HG03280 (cell line): ENCODE measurements around the gene SUCNR1.
"Not testable (repeated sequence)": the region's sequence is repeated elsewhere in the genome, so short reads cannot be mapped to it uniquely, and the experiment has no call there.

Source experiments
- ATAC-seq: cut with Tn5 transposase; IDR thresholded peaks from one replicate; pipeline ENCODE4 v1.9.1; 2021; ENCODE audit warnings: mild to moderate bottlenecking, moderate library complexity; ENCODE audit not compliant: unreplicated experiment

SUCNR1 gene, protein sequence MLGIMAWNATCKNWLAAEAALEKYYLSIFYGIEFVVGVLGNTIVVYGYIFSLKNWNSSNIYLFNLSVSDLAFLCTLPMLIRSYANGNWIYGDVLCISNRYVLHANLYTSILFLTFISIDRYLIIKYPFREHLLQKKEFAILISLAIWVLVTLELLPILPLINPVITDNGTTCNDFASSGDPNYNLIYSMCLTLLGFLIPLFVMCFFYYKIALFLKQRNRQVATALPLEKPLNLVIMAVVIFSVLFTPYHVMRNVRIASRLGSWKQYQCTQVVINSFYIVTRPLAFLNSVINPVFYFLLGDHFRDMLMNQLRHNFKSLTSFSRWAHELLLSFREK

GRCh38 chr3:151873398-151873797, at the start of gene SUCNR1:
SUCNR1 (plus strand) TSS chr3:151873643; CDS start chr3:151879893, 6,250 bp downstream.
- no peak for ATAC-seq

GRCh38 chr3:151827816-151828215, 45.6 kb upstream of the SUCNR1 start:
- no peak for ATAC-seq

GRCh38 chr3:151835751-151836525, 37.5 kb upstream of the SUCNR1 start:
- no peak for ATAC-seq

DNA sequence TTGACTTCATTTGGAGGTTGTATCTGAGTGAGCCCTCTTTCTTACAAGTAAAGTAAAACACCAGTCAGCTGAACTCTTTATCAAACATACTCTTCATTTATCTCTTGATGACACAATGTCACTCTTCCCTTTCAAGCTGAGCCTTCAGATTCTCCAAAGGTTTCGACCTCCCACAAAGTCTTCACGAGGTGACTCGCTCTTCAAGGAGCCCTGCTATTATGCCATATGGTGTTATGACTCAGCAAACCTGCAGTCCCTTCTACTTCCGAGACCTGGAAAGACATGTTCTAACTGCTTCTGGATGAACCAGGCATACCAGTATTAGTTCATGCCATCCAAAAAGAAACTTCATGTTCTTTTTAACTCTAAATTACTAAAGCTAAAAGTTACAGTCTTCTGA, 36.4 kb upstream of the SUCNR1 start:
- no peak for ATAC-seq

DNA sequence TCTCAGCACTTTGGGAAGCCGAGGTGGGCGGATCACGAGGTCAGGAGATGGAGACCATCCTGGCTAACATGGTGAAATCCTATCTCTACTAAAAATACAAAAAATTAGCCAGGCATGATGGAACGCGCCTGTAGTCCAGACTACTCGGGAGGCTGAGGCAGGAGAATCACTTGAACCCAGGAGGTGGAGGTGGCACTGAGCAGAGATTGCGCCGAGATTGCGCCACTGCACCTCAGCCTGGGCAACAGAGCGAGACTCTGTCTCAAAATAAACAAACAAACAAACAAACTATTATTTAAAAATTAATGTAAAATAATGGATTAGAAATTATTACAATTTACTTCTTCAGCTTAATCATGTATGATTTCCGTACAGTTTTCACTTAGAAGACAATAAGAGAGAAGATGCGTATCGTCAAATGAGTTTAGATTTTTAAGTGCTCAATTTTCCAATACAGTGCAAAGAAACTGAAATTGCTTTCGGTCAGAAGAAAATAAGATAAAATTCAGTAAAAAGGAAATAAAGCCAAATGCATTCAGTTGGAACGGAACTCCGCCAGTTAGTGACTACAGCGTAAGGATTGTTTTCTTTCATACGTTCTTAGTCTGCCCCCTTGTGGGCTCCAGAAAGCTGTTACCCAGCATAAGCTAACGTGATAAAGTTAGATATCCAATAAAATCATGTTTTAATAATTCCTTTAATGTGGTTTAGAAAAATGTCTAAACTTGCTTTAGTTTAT, 34.7 kb upstream of the SUCNR1 start:
- ATAC-seq = no peak

DNA sequence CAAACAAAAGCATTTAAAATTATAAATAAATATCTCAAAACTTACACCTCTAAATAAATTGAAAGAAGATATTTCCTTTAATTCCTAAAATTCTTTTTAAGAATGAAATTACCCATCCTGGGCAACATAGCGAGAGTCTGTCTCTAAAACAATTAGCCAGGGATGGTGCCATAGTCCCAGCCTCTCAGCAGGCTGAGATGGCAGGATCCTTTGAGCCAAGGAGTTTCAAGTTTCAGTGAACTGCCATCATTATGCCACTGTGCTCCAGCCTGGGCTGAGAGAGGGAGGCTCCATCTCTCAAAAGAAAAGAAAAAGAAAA, 34.2 kb upstream of the SUCNR1 start:
- ATAC-seq = no peak

GRCh38 chr3:151841801-151842200, 31.6 kb upstream of the SUCNR1 start:
- ATAC-seq = no peak

DNA sequence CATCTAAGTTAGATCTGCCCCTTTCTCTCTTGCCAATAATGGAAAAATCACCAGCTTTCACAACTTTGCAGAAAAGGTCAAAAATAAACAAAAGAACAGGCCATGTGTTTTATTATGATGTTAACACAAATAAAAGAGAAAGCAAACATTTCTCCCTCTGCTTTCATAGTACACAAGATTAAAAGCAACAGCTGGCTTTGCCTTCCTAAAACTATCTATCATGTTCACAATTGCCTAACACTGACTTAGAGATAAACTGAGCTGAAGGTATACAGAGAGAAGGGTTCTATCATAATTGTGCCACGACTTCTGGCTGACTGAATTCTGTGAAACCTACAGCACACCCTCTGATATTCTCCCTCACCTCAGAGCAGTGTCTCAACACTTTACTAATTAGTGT, 30.2 kb upstream of the SUCNR1 start:
- ATAC-seq = no peak

DNA sequence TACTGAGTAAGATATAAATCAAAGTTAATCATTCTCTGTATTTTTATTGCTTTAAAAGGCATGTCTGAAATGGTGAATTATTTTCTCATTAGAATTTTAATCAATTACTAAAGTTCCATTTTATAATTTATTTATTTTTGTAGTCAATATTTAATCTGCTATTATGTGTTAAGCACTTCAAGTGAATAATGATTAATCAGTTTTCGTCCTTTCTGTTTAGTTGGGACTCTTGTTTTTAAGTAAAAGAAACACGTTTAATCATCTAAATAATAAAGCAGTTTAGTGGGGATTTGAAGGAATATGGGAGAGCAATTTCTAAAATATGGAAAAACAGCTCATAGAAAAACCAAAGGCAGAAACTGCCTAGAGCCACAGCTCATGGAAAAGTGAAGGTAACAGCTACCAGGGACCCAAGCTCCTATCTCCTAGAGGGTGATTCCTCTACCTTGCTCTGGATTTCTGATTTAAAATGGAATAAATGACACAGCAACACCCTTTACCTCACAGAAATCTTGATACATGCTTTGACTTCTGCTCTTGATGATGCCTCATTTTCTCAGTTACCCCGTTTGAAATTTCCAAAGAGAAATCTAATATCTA, 28.0 kb upstream of the SUCNR1 start:
- ATAC-seq = no peak

GRCh38 chr3:151850065-151850464, 23.4 kb upstream of the SUCNR1 start:
- not testable (repeated sequence) for ATAC-seq

GRCh38 chr3:151852074-151852811, 21.2 kb upstream of the SUCNR1 start:
- no peak for ATAC-seq

DNA sequence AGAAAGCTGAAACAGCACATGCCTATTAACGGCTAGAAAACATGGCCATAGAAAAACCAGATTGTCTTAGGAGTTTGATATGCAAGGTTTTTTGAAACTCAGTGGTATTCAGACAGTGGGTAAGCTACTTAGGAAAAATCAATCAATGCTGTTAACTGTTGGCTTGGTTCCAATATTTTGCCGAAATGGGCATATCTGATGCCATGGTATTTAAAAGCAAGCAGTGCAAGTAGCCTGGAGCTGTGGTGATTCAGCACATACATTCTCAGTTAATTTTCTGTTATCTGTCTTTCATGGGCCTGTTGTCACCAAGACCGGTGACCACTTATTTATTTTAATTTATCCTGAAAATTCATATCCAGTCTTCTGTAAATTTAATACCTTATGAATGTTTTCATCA, 17.3 kb upstream of the SUCNR1 start:
- no peak for ATAC-seq

DNA sequence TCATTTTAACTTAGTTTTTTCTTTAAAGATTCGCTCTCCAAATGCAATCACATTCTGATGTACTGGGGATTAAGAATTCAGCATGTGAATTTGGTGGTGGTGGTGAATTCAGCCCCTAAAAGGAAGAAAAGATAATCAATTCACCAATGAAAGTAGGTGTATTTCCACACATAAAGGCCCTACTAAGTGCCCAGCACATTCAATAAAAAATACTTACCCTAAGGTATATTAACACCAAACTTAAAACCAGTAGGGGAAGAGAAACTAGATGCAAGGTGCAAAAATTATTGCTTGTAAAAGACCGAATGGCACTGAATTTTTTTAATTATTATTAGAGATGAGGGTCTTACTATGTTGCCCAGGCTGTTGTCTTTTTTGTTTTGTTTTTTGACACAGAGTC, 16.8 kb upstream of the SUCNR1 start:
- ATAC-seq = no peak

DNA sequence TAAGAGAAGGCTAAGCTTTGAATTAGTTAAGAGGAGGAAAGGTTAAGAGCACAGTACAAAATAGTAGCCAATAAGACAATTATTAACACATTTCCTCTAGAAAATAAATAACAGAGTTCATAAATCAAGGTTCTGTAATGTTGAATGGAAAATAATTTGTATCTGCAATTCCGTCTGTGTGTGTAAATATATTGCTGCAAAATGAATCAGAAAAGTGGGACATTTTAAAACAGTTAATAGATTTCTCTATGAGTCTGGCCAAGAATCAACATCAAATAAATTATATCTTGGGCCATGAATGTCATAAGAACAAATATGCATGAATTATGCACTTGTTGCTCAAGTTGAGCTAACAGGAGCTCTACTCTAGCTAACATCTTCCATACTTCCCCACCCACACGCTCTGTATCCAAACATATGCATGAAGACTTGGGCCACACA, 14.2 kb upstream of the SUCNR1 start:
- no peak for ATAC-seq

- no peak for ATAC-seq
Measured at GRCh38 chr3:151859905-151860304, 13.5 kb upstream of the SUCNR1 start.

- no peak for ATAC-seq
Measured at GRCh38 chr3:151863611-151864010, 9.8 kb upstream of the SUCNR1 start.

- ATAC-seq = no peak
Measured at GRCh38 chr3:151864423-151865101, 8.9 kb upstream of the SUCNR1 start.

GRCh38 chr3:151866711-151867410, 6.6 kb upstream of the SUCNR1 start:
- ATAC-seq = no peak

- ATAC-seq = no peak
Measured at GRCh38 chr3:151867666-151868065, 5.8 kb upstream of the SUCNR1 start.
